ENCODE data around the gene CNPY3.

The CNPY3 gene

DNA sequence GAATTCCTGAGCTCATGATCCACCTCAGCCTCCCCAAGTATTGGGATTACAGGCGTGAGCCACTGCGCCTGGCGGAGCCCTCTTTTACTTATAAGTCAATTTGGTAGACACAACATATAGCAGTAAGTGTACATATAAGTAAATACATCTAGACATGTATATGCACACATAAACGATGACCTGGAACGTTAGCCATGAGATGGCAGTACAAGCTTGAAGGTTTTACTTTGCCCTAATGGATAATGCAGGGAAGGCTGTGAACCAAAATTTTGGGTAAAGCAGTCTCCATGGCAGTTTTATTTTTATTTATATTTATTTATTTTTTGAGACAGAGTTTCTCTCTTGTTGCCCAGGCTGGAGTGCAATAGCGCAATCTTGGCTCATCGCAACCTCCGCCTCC is 28.8 kb downstream of the CNPY3 start:
- H3K27me3 ChIP-seq (replicated peaks; ENCODE audit: control insufficient read depth, insufficient read depth, low read length, poor library complexity, severe bottlenecking), result no peaks in the 10 kb centered on the region
- no peaks in the 10 kb centered on the region for H3K36me3 ChIP-seq (ENCODE audit: control insufficient read depth, insufficient read depth, low read length)
- H3K4me3 ChIP-seq (ENCODE audit: insufficient read depth, low read depth, low read length, poor library complexity, severe bottlenecking), result no peak overlapping the region
- peaks cover 11% of the 10 kb centered on the region for H3K4me1 ChIP-seq (ENCODE audit: control insufficient read depth, insufficient read depth, low read length, poor library complexity, severe bottlenecking)
- no peak overlapping the region for H3K27ac ChIP-seq (ENCODE audit: insufficient read depth, low read length, poor library complexity, severe bottlenecking)
- no peaks in the 10 kb centered on the region for H3K9me3 ChIP-seq (ENCODE audit: control insufficient read depth, low read length)
- no peak for DNase-seq

DNA sequence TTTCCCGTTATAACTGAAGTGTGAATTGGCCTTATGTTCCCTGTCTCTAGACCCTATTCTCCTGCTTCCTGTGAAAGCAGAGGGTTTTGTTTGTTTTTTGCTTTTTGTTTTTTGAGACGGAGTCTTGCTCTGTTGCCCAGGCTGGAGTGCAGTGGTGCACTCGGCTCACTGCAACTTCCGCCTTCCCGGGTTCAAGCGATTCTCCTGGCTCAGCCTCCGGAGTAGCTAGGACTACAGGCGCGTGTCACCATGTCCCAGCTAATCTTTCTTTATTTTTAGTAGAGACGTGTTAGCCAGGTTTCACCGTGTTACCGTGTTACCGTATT is 30.6 kb downstream of the CNPY3 start:
- Histone ChIP-seq H3K9me3 (ENCODE audit: control insufficient read depth, low read length) (no peaks in the 10 kb centered on the region), H3K27me3 (replicated peaks; ENCODE audit: control insufficient read depth, insufficient read depth, low read length, poor library complexity, severe bottlenecking) (no peaks in the 10 kb centered on the region), H3K36me3 (ENCODE audit: control insufficient read depth, insufficient read depth, low read length) (peaks cover 6% of the 10 kb centered on the region), H3K4me1 (ENCODE audit: control insufficient read depth, insufficient read depth, low read length, poor library complexity, severe bottlenecking) (peaks cover 11% of the 10 kb centered on the region), H3K27ac (ENCODE audit: insufficient read depth, low read length, poor library complexity, severe bottlenecking) (no peak overlapping the region), H3K4me3 (ENCODE audit: insufficient read depth, low read depth, low read length, poor library complexity, severe bottlenecking) (peak overlapping the region; percentile 58)
- no peak for DNase-seq

DNA sequence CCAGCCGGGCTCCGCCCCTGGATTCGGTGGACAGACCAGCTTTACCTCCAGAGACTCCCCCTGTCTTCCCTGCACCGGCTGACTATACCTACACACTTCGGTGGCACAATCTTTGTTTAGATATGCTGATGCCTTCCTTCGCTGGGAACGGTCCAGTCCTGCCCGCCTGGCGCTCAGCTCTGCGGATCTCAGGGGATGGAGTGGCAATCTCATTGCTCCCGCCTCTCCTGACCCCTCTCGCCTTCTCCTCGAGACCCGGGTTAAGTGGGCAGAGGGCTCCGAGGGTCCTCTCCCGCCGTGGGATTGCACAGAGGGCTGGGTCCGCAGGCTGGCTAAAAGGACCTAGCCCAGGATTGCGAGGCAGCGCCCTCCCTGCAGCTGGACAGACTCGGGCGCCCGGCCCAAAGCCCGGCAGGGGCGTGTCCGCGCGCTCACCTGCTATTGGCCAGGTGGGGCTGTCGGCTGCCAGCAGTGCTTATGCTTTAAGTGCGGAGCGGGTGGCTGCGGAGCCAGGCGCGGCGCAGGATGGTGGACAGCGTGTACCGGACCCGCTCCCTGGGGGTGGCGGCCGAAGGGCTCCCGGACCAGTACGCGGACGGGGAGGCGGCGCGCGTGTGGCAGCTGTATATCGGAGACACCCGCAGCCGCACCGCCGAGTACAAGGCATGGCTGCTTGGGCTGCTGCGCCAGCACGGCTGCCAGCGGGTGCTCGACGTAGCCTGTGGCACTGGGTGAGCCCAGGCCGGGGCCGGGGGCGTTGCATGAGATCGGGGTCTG is 31.2 kb downstream of the CNPY3 start, which contains the start of gene GNMT:
TSS of gene GNMT (plus strand) at position 512 of the 777 bp plus-strand sequence. CDS start at position 526, 14 bp downstream.
- Histone ChIP-seq H3K9me3 (ENCODE audit: control insufficient read depth, low read length) (no peaks in the 10 kb centered on the region), H3K27me3 (replicated peaks; ENCODE audit: control insufficient read depth, insufficient read depth, low read length, poor library complexity, severe bottlenecking) (no peaks in the 10 kb centered on the region), H3K36me3 (ENCODE audit: control insufficient read depth, insufficient read depth, low read length) (peaks cover 10% of the 10 kb centered on the region), H3K4me3 (ENCODE audit: insufficient read depth, low read depth, low read length, poor library complexity, severe bottlenecking) (peak within 1 kb of the TSS; percentile 58), H3K4me1 (ENCODE audit: control insufficient read depth, insufficient read depth, low read length, poor library complexity, severe bottlenecking) (peaks cover 11% of the 10 kb centered on the region), H3K27ac (ENCODE audit: insufficient read depth, low read length, poor library complexity, severe bottlenecking) (peak within 1 kb of the TSS; percentile 32)
- DNase-seq, result peak in 1 of 3 donors; percentile 22

DNA sequence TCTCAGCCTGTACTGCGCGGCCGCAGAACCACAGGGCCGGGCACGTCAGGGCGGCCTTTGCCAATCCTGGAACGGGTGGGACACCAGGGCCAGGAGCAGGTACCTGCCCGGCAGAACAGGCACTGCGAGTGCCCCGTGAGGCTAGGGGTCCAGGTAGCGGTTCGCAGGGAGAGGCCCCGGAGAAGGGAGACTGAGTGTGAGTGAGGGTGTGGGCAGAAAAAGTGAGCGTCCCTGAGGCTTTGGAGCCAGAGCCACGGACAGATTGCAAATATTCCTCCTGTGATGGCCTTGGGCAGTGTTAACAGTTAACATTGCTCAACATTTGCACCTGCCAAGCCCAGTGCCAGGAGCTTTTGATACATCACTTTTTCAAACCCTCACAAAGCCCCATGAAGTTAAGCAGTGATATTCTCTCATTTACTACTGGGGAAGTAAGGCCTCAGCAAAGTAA is 31.8 kb downstream of the CNPY3 start:
- peak overlapping the region; percentile 58 for H3K4me3 ChIP-seq (ENCODE audit: insufficient read depth, low read depth, low read length, poor library complexity, severe bottlenecking)
- no peaks in the 10 kb centered on the region for H3K9me3 ChIP-seq (ENCODE audit: control insufficient read depth, low read length)
- H3K27me3 ChIP-seq (replicated peaks; ENCODE audit: control insufficient read depth, insufficient read depth, low read length, poor library complexity, severe bottlenecking), result no peaks in the 10 kb centered on the region
- H3K36me3 ChIP-seq (ENCODE audit: control insufficient read depth, insufficient read depth, low read length), result peaks cover 12% of the 10 kb centered on the region
- H3K4me1 ChIP-seq (ENCODE audit: control insufficient read depth, insufficient read depth, low read length, poor library complexity, severe bottlenecking), result peaks cover 11% of the 10 kb centered on the region
- H3K27ac ChIP-seq (ENCODE audit: insufficient read depth, low read length, poor library complexity, severe bottlenecking), result no peak overlapping the region
- DNase-seq, result no peak

DNA sequence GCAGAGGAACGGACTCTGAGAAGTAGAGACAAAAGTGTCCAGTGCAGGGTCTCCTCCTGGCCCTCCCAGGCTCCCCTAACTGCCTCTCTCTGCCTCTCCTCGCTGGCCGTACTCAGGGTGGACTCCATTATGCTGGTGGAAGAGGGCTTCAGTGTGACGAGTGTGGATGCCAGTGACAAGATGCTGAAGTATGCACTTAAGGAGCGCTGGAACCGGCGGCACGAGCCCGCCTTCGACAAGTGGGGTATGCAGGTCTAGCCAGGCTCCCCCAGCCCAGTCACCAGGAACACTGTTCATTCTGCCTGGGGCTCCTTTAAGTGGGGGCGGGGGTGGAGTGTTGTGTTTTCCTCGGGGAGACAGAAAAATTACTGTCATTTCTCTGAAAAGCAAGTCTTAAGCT is 32.8 kb downstream of the CNPY3 start:
- no peak for DNase-seq
- no peak overlapping the region for H3K4me3 ChIP-seq (ENCODE audit: insufficient read depth, low read depth, low read length, poor library complexity, severe bottlenecking)

DNA sequence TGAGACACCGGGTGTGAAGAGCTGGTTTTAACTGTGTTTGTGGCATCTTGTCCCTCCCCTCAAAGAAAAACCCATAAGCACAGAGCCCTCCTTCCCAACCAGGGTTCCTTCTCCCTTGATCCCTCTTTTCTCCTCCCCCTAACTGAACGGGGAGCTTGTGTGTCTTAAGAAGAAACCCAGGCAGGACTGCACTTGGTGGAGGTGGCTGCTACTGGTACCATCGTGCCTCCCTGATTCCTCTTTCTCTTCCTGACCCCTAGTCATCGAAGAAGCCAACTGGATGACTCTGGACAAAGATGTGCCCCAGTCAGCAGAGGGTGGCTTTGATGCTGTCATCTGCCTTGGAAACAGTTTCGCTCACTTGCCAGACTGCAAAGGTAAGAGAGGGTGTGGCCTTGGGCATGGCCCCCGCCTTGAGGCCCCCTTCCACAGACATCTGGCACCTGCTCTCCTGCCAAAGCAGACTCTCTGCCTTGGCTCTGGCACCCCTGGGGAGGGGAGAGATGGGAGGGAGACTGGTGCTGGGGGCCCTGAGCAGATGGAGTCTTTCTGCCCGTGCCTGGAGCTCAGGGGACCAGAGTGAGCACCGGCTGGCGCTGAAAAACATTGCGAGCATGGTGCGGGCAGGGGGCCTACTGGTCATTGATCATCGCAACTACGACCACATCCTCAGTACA is 33.4 kb downstream of the CNPY3 start:
- peaks cover 11% of the 10 kb centered on the region for H3K4me1 ChIP-seq (ENCODE audit: control insufficient read depth, insufficient read depth, low read length, poor library complexity, severe bottlenecking)
- H3K36me3 ChIP-seq (ENCODE audit: control insufficient read depth, insufficient read depth, low read length), result peaks cover 19% of the 10 kb centered on the region
- DNase-seq, result no peak
- H3K4me3 ChIP-seq (ENCODE audit: insufficient read depth, low read depth, low read length, poor library complexity, severe bottlenecking), result no peak overlapping the region
- H3K27me3 ChIP-seq (replicated peaks; ENCODE audit: control insufficient read depth, insufficient read depth, low read length, poor library complexity, severe bottlenecking), result no peaks in the 10 kb centered on the region
- no peaks in the 10 kb centered on the region for H3K9me3 ChIP-seq (ENCODE audit: control insufficient read depth, low read length)
- no peak overlapping the region for H3K27ac ChIP-seq (ENCODE audit: insufficient read depth, low read length, poor library complexity, severe bottlenecking)

More for the DNA sequence above, 32.8 kb downstream of the CNPY3 start:
- no peak overlapping the region for H3K27ac ChIP-seq (ENCODE audit: insufficient read depth, low read length, poor library complexity, severe bottlenecking)
- peaks cover 16% of the 10 kb centered on the region for H3K36me3 ChIP-seq (ENCODE audit: control insufficient read depth, insufficient read depth, low read length)
- H3K4me1 ChIP-seq (ENCODE audit: control insufficient read depth, insufficient read depth, low read length, poor library complexity, severe bottlenecking), result peaks cover 11% of the 10 kb centered on the region
- H3K27me3 ChIP-seq (replicated peaks; ENCODE audit: control insufficient read depth, insufficient read depth, low read length, poor library complexity, severe bottlenecking), result no peaks in the 10 kb centered on the region
- H3K9me3 ChIP-seq (ENCODE audit: control insufficient read depth, low read length), result no peaks in the 10 kb centered on the region

DNA sequence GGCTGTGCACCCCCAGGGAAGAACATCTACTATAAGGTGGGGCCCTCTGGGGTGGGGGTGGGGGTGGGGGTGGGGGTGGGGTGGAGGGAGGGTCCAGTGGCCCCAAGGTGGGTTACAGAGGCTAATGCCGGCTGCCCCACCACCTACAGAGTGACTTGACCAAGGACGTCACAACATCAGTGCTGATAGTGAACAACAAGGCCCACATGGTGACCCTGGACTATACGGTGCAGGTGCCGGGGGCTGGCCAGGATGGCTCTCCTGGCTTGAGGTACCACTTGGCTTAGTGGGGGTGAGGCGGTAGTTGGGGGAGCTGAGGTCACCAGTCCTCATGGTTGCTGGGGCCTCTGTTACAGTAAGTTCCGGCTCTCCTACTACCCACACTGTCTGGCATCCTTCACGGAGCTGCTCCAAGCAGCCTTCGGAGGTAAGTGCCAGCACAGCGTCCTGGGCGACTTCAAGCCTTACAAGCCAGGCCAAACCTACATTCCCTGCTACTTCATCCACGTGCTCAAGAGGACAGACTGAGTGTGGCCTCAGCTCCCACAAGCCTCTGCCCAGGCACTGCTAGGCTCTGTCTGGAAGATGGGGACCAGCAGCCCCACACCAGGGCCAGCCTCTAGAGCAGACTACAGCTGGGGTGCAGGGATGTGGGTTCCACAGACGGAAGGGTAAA is 34.0 kb downstream of the CNPY3 start:
- H3K27me3 ChIP-seq (replicated peaks; ENCODE audit: control insufficient read depth, insufficient read depth, low read length, poor library complexity, severe bottlenecking), result no peaks in the 10 kb centered on the region
- H3K4me1 ChIP-seq (ENCODE audit: control insufficient read depth, insufficient read depth, low read length, poor library complexity, severe bottlenecking), result peaks cover 11% of the 10 kb centered on the region
- peaks cover 19% of the 10 kb centered on the region for H3K36me3 ChIP-seq (ENCODE audit: control insufficient read depth, insufficient read depth, low read length)
- H3K4me3 ChIP-seq (ENCODE audit: insufficient read depth, low read depth, low read length, poor library complexity, severe bottlenecking), result no peak overlapping the region
- no peak overlapping the region for H3K27ac ChIP-seq (ENCODE audit: insufficient read depth, low read length, poor library complexity, severe bottlenecking)
- DNase-seq, result no peak
- no peaks in the 10 kb centered on the region for H3K9me3 ChIP-seq (ENCODE audit: control insufficient read depth, low read length)

DNA sequence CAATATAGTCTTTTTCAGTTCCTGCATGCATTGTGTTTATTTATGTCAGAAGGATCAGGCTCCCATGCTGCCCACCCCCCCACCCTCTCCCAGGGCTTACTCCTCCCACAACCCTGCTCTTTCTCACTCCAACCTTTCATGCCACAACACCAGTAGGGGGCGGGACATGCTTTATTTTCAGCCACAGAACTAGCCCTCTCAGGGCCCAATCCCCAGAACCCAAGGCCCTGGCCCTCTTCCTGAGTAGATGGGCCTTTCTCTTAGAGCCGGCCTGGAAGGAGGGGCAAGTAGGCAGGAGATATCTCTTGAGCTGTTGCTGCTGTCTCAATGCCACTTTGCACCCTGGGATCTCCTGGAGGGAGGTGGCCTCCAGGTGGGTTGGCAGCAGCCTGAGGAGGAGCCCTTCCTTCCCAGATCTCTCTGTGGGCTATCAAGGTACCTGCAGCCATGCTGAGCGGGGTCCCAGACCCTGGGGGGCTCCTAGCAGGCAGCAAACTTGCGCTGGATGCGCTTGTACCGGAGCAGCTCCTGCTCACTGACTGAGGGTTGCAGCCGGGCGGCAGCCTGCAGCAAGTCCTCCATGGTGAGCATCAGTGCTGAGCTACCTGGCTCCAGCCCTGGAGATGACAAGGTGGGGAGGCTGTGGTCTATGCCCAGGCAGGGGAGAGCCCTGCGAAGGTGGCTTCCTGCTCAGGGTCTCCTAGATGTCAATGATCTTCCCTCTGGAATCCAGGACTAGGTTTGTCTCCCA is 34.8 kb downstream of the CNPY3 start:
- no peak overlapping the region for H3K27ac ChIP-seq (ENCODE audit: insufficient read depth, low read length, poor library complexity, severe bottlenecking)
- no peak for DNase-seq
- H3K4me3 ChIP-seq (ENCODE audit: insufficient read depth, low read depth, low read length, poor library complexity, severe bottlenecking), result no peak overlapping the region
- peaks cover 19% of the 10 kb centered on the region for H3K36me3 ChIP-seq (ENCODE audit: control insufficient read depth, insufficient read depth, low read length)
- no peaks in the 10 kb centered on the region for H3K27me3 ChIP-seq (replicated peaks; ENCODE audit: control insufficient read depth, insufficient read depth, low read length, poor library complexity, severe bottlenecking)
- peaks cover 11% of the 10 kb centered on the region for H3K4me1 ChIP-seq (ENCODE audit: control insufficient read depth, insufficient read depth, low read length, poor library complexity, severe bottlenecking)
- H3K9me3 ChIP-seq (ENCODE audit: control insufficient read depth, low read length), result no peaks in the 10 kb centered on the region

DNA sequence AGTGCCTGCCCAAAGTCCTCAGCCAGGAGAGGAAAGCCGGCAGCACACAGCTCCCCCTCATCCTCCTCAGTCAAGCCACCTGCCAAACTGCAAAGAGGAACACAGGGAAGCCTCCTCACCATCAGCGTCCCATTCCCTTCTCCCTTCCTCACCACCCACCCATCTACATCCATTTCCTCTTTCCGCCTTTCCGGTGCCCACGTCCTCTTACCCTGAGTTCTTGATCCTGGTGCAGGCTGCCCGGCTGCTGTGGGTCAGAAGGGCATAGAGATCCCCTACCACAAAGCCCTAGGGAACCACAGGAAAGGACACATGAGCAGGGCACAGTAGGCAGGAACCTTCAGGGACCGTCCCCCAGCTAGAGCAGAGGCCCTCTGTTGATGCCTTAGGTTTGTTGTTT is 37.3 kb downstream of the CNPY3 start:
- Histone ChIP-seq H3K27ac (ENCODE audit: insufficient read depth, low read length, poor library complexity, severe bottlenecking) (no peak overlapping the region), H3K36me3 (ENCODE audit: control insufficient read depth, insufficient read depth, low read length) (peaks cover 19% of the 10 kb centered on the region), H3K27me3 (replicated peaks; ENCODE audit: control insufficient read depth, insufficient read depth, low read length, poor library complexity, severe bottlenecking) (no peaks in the 10 kb centered on the region), H3K9me3 (ENCODE audit: control insufficient read depth, low read length) (no peaks in the 10 kb centered on the region), H3K4me1 (ENCODE audit: control insufficient read depth, insufficient read depth, low read length, poor library complexity, severe bottlenecking) (no peaks in the 10 kb centered on the region), H3K4me3 (ENCODE audit: insufficient read depth, low read depth, low read length, poor library complexity, severe bottlenecking) (no peak overlapping the region)
- no peak for DNase-seq

Measured in effector memory CD4-positive, alpha-beta T cell (primary cell).